ENCODE results near the gene OVAAL.

OVAAL gene

DNA sequence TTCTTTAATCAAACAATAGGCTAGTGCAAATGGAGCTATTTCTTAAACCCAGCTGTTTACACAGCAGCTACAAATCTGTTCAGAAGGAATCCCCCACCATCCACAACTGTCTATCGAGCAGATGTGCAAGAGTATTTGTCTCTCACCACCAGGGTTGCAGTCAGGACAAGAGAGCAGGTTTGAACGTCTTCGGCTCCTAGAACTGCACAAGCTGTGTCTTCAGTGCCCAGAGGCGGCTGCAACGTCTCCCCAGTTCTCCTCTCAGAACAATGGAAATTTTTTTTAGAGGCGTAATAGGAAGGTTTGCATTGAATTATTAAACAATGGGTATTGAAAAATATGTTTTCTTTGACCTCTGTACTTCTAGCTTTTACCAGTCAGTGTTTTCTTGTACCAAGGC, 7.3 kb downstream of the OVAAL start:
- H3K4me3 ChIP-seq (ENCODE audit: low read length in 2 of 2) = no peak overlapping the region
- H3K4me1 ChIP-seq (ENCODE audit: control insufficient read depth in 2 of 2, insufficient read depth in 1 of 2, low read depth in 1 of 2, low read length in 2 of 2) = peaks cover 7 to 14% of the 10 kb centered on the region in 2 donors
- no peak overlapping the region for H3K4ac ChIP-seq (ENCODE audit: low read length)
- H3K79me1 ChIP-seq (ENCODE audit: low read depth, low read length) = no peaks in the 10 kb centered on the region
- H2AFZ ChIP-seq (ENCODE audit: low read length) = peak overlapping the region; percentile 51
- no peak overlapping the region for H2BK15ac ChIP-seq (ENCODE audit: low read length)
- no peaks in the 10 kb centered on the region for H3K27me3 ChIP-seq (ENCODE audit: control insufficient read depth in 3 of 3, insufficient read depth in 3 of 3, low read depth in 1 of 3, low read length in 3 of 3)
- DNase-seq (ENCODE audit: low spot score) = no peak
- H2BK12ac ChIP-seq (ENCODE audit: low read length) = no peak overlapping the region
- H4K91ac ChIP-seq (ENCODE audit: low read depth, low read length, poor library complexity) = no peak overlapping the region
- no peak overlapping the region for H2BK120ac ChIP-seq (ENCODE audit: low read depth, low read length)
- no CpG with 5 or more reads among the region's 6 CpGs for WGBS, 2 donors (ENCODE audit: extremely low coverage in 2 of 2, insufficient read length in 2 of 2, insufficient replicate concordance in 1 of 2)
- no peak overlapping the region for H3K18ac ChIP-seq (ENCODE audit: low read length)
- no peak overlapping the region for H2BK5ac ChIP-seq (ENCODE audit: low read length)
- H4K8ac ChIP-seq (ENCODE audit: low read depth, low read length) = no peak overlapping the region
- no peak overlapping the region for H2AK5ac ChIP-seq (ENCODE audit: low read depth, low read length)
- H3K27ac ChIP-seq (replicated peaks; ENCODE audit: low read length) = no peak overlapping the region
- no peak overlapping the region for H3K9ac ChIP-seq (ENCODE audit: low read depth, low read length, poor library complexity)
- no peaks in the 10 kb centered on the region for H3K9me3 ChIP-seq (replicated peaks in 1 of 2; ENCODE audit: control insufficient read depth in 2 of 2, insufficient read depth in 1 of 2, low read depth in 1 of 2, low read length in 2 of 2)
- no peak overlapping the region for H3K4me2 ChIP-seq (ENCODE audit: insufficient read depth, low read length, poor library complexity, severe bottlenecking)
- no peak overlapping the region for H3K14ac ChIP-seq (ENCODE audit: low read length)
- no peak overlapping the region for H3K23ac ChIP-seq (ENCODE audit: low read depth, low read length, poor library complexity)
- H3K36me3 ChIP-seq (replicated peaks in 1 of 2; ENCODE audit: control insufficient read depth in 2 of 2, insufficient read depth in 2 of 2, low read length in 2 of 2) = no peaks in the 10 kb centered on the region

DNA sequence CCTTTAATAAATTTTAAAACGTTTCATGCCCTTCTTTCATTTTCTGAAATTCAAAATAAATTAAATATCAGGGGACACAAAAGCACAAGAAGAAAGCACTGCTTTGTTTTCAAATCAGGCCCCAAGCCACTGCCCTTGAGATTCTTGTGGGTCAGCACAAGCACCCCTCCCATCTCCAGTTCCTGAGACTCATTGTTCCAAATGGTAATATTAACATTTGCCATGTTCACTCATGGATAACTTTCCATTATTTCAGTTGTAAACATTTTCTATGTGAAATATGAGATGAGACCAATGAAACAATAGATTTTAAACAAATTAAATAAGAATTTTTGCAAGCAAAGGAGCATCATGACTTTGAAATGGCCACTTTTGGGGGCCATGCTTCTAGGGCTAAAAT, 7.7 kb downstream of the OVAAL start:
- no peak overlapping the region for H2BK120ac ChIP-seq (ENCODE audit: low read depth, low read length)
- no peak overlapping the region for H3K9ac ChIP-seq (ENCODE audit: low read depth, low read length, poor library complexity)
- no peaks in the 10 kb centered on the region for H3K36me3 ChIP-seq (replicated peaks in 1 of 2; ENCODE audit: control insufficient read depth in 2 of 2, insufficient read depth in 2 of 2, low read length in 2 of 2)
- no peak overlapping the region for H4K8ac ChIP-seq (ENCODE audit: low read depth, low read length)
- H3K4me3 ChIP-seq (ENCODE audit: low read length in 2 of 2) = no peak overlapping the region
- H3K27me3 ChIP-seq (ENCODE audit: control insufficient read depth in 3 of 3, insufficient read depth in 3 of 3, low read depth in 1 of 3, low read length in 3 of 3) = no peaks in the 10 kb centered on the region
- no peak overlapping the region for H2BK12ac ChIP-seq (ENCODE audit: low read length)
- H3K23ac ChIP-seq (ENCODE audit: low read depth, low read length, poor library complexity) = no peak overlapping the region
- H2AFZ ChIP-seq (ENCODE audit: low read length) = peak overlapping the region; percentile 51
- H3K14ac ChIP-seq (ENCODE audit: low read length) = no peak overlapping the region
- H3K9me3 ChIP-seq (replicated peaks in 1 of 2; ENCODE audit: control insufficient read depth in 2 of 2, insufficient read depth in 1 of 2, low read depth in 1 of 2, low read length in 2 of 2) = no peaks in the 10 kb centered on the region
- H2BK15ac ChIP-seq (ENCODE audit: low read length) = no peak overlapping the region
- H3K27ac ChIP-seq (replicated peaks; ENCODE audit: low read length) = no peak overlapping the region
- H3K4me1 ChIP-seq (ENCODE audit: control insufficient read depth in 2 of 2, insufficient read depth in 1 of 2, low read depth in 1 of 2, low read length in 2 of 2) = peaks cover 5 to 14% of the 10 kb centered on the region in 2 donors
- H3K4me2 ChIP-seq (ENCODE audit: insufficient read depth, low read length, poor library complexity, severe bottlenecking) = no peak overlapping the region
- H4K91ac ChIP-seq (ENCODE audit: low read depth, low read length, poor library complexity) = no peak overlapping the region
- H3K4ac ChIP-seq (ENCODE audit: low read length) = no peak overlapping the region
- no CpG with 5 or more reads among the region's 1 CpG for WGBS, 2 donors (ENCODE audit: extremely low coverage in 2 of 2, insufficient read length in 2 of 2, insufficient replicate concordance in 1 of 2)
- DNase-seq (ENCODE audit: low spot score) = no peak
- no peak overlapping the region for H3K18ac ChIP-seq (ENCODE audit: low read length)
- H2AK5ac ChIP-seq (ENCODE audit: low read depth, low read length) = no peak overlapping the region
- no peaks in the 10 kb centered on the region for H3K79me1 ChIP-seq (ENCODE audit: low read depth, low read length)
- H2BK5ac ChIP-seq (ENCODE audit: low read length) = no peak overlapping the region

GRCh38 chr1:180567654-180568053, 8.9 kb downstream of the OVAAL start:
- Histone ChIP-seq H3K18ac (ENCODE audit: low read length) (no peak overlapping the region), H3K14ac (ENCODE audit: low read length) (no peak overlapping the region), H4K91ac (ENCODE audit: low read depth, low read length, poor library complexity) (no peak overlapping the region), H3K4ac (ENCODE audit: low read length) (no peak overlapping the region), H2BK15ac (ENCODE audit: low read length) (no peak overlapping the region), H2BK120ac (ENCODE audit: low read depth, low read length) (no peak overlapping the region), H2AK5ac (ENCODE audit: low read depth, low read length) (no peak overlapping the region), H3K27me3 (ENCODE audit: control insufficient read depth in 3 of 3, insufficient read depth in 3 of 3, low read depth in 1 of 3, low read length in 3 of 3) (no peaks in the 10 kb centered on the region), H2BK12ac (ENCODE audit: low read length) (no peak overlapping the region), H3K27ac (replicated peaks; ENCODE audit: low read length) (no peak overlapping the region), H4K8ac (ENCODE audit: low read depth, low read length) (no peak overlapping the region), H3K23ac (ENCODE audit: low read depth, low read length, poor library complexity) (no peak overlapping the region), H3K4me3 (ENCODE audit: low read length in 2 of 2) (no peak overlapping the region), H3K4me2 (ENCODE audit: insufficient read depth, low read length, poor library complexity, severe bottlenecking) (no peak overlapping the region), H3K36me3 (replicated peaks in 1 of 2; ENCODE audit: control insufficient read depth in 2 of 2, insufficient read depth in 2 of 2, low read length in 2 of 2) (no peaks in the 10 kb centered on the region), H2BK5ac (ENCODE audit: low read length) (no peak overlapping the region), H2AFZ (ENCODE audit: low read length) (peak overlapping the region; percentile 6), H3K9ac (ENCODE audit: low read depth, low read length, poor library complexity) (no peak overlapping the region), H3K4me1 (ENCODE audit: control insufficient read depth in 2 of 2, insufficient read depth in 1 of 2, low read depth in 1 of 2, low read length in 2 of 2) (peaks cover 5 to 14% of the 10 kb centered on the region in 2 donors), H3K9me3 (replicated peaks in 1 of 2; ENCODE audit: control insufficient read depth in 2 of 2, insufficient read depth in 1 of 2, low read depth in 1 of 2, low read length in 2 of 2) (no peaks in the 10 kb centered on the region), H3K79me1 (ENCODE audit: low read depth, low read length) (no peaks in the 10 kb centered on the region)
- no peak for DNase-seq (ENCODE audit: low spot score)
- no CpG with 5 or more reads among the region's 9 CpGs for WGBS, 2 donors (ENCODE audit: extremely low coverage in 2 of 2, insufficient read length in 2 of 2, insufficient replicate concordance in 1 of 2)

- WGBS, 2 donors (ENCODE audit: extremely low coverage in 2 of 2, insufficient read length in 2 of 2, insufficient replicate concordance in 1 of 2) = no CpG with 5 or more reads among the region's 2 CpGs
- no peak overlapping the region for H2BK120ac ChIP-seq (ENCODE audit: low read depth, low read length)
- H4K8ac ChIP-seq (ENCODE audit: low read depth, low read length) = no peak overlapping the region
- H3K18ac ChIP-seq (ENCODE audit: low read length) = no peak overlapping the region
- no peaks in the 10 kb centered on the region for H3K9me3 ChIP-seq (replicated peaks in 1 of 2; ENCODE audit: control insufficient read depth in 2 of 2, insufficient read depth in 1 of 2, low read depth in 1 of 2, low read length in 2 of 2)
- no peak for DNase-seq (ENCODE audit: low spot score)
- H3K23ac ChIP-seq (ENCODE audit: low read depth, low read length, poor library complexity) = no peak overlapping the region
- peaks cover 3 to 14% of the 10 kb centered on the region in 2 donors for H3K4me1 ChIP-seq (ENCODE audit: control insufficient read depth in 2 of 2, insufficient read depth in 1 of 2, low read depth in 1 of 2, low read length in 2 of 2)
- no peak overlapping the region for H3K4me3 ChIP-seq (ENCODE audit: low read length in 2 of 2)
- no peak overlapping the region for H2BK15ac ChIP-seq (ENCODE audit: low read length)
- no peak overlapping the region for H3K14ac ChIP-seq (ENCODE audit: low read length)
- no peak overlapping the region for H2AFZ ChIP-seq (ENCODE audit: low read length)
- H3K4me2 ChIP-seq (ENCODE audit: insufficient read depth, low read length, poor library complexity, severe bottlenecking) = no peak overlapping the region
- no peak overlapping the region for H3K27ac ChIP-seq (replicated peaks; ENCODE audit: low read length)
- no peaks in the 10 kb centered on the region for H3K27me3 ChIP-seq (ENCODE audit: control insufficient read depth in 3 of 3, insufficient read depth in 3 of 3, low read depth in 1 of 3, low read length in 3 of 3)
- H2BK5ac ChIP-seq (ENCODE audit: low read length) = no peak overlapping the region
- no peak overlapping the region for H4K91ac ChIP-seq (ENCODE audit: low read depth, low read length, poor library complexity)
- H3K36me3 ChIP-seq (replicated peaks in 1 of 2; ENCODE audit: control insufficient read depth in 2 of 2, insufficient read depth in 2 of 2, low read length in 2 of 2) = no peaks in the 10 kb centered on the region
- no peak overlapping the region for H3K4ac ChIP-seq (ENCODE audit: low read length)
- H2BK12ac ChIP-seq (ENCODE audit: low read length) = no peak overlapping the region
- no peaks in the 10 kb centered on the region for H3K79me1 ChIP-seq (ENCODE audit: low read depth, low read length)
- H2AK5ac ChIP-seq (ENCODE audit: low read depth, low read length) = no peak overlapping the region
- no peak overlapping the region for H3K9ac ChIP-seq (ENCODE audit: low read depth, low read length, poor library complexity)
These were observed 9.4 kb downstream of the OVAAL start for GRCh38 chr1:180568184-180568583.

Data from neuronal stem cell (in vitro differentiated cells).